GM18870 (cell line): ENCODE data around the gene CALD1.

Experiments used
- ATAC-seq: cut with Tn5 transposase; IDR thresholded peaks from one replicate; pipeline ENCODE4 v1.9.1; 2021; ENCODE audit warnings: moderate library complexity; ENCODE audit not compliant: unreplicated experiment

The CALD1 gene

GRCh38 chr7:134820778-134821177 lies 41.3 kb downstream of the CALD1 start:
- no peak for ATAC-seq

- ATAC-seq = no peak
These were observed 44.0 kb downstream of the CALD1 start for GRCh38 chr7:134823400-134823799.

GRCh38 chr7:134825666-134826065 lies 46.2 kb downstream of the CALD1 start:
- ATAC-seq = no peak

- ATAC-seq = no peak
These were observed 46.7 kb downstream of the CALD1 start for GRCh38 chr7:134826105-134826504.

- ATAC-seq = no peak
These were observed 48.0 kb downstream of the CALD1 start for GRCh38 chr7:134827436-134827835.

- no peak for ATAC-seq
These were observed 48.5 kb downstream of the CALD1 start for GRCh38 chr7:134827889-134828288.

- no peak for ATAC-seq
These were observed 48.9 kb downstream of the CALD1 start for GRCh38 chr7:134828361-134828760.

- ATAC-seq = no peak
These were observed 50.0 kb downstream of the CALD1 start for GRCh38 chr7:134829380-134829986.

- no peak for ATAC-seq
These were observed 52.4 kb downstream of the CALD1 start for GRCh38 chr7:134831862-134832261.

- ATAC-seq = no peak
These were observed 52.9 kb downstream of the CALD1 start for GRCh38 chr7:134832367-134832766.

- no peak for ATAC-seq
These were observed 55.4 kb downstream of the CALD1 start for GRCh38 chr7:134834689-134835462.

GRCh38 chr7:134835463-134835823 lies 56.0 kb downstream of the CALD1 start:
- no peak for ATAC-seq

- ATAC-seq = no peak
These were observed 57.0 kb downstream of the CALD1 start for GRCh38 chr7:134836447-134836846.

- ATAC-seq = no peak
These were observed 59.9 kb downstream of the CALD1 start for GRCh38 chr7:134839298-134839697.

GRCh38 chr7:134842062-134842461 lies 62.6 kb downstream of the CALD1 start:
- ATAC-seq = no peak

GRCh38 chr7:134842886-134843430 lies 63.5 kb downstream of the CALD1 start:
- ATAC-seq = no peak

GRCh38 chr7:134844200-134844599 lies 64.8 kb downstream of the CALD1 start:
- no peak for ATAC-seq

GRCh38 chr7:134845461-134845860 lies 66.0 kb downstream of the CALD1 start:
- no peak for ATAC-seq

GRCh38 chr7:134847851-134848588 lies 68.6 kb downstream of the CALD1 start:
- no peak for ATAC-seq

GRCh38 chr7:134850066-134850465 lies 70.6 kb downstream of the CALD1 start:
- ATAC-seq = no peak

GRCh38 chr7:134851141-134851540 lies 71.7 kb downstream of the CALD1 start:
- ATAC-seq = no peak

- ATAC-seq = no peak
These were observed 73.2 kb downstream of the CALD1 start for GRCh38 chr7:134852625-134853024.
